Measurements from ENCODE around the gene ANKH. TPM values are rescaled to one million over a fixed set of nuclear protein-coding genes. Genes with fewer than 3 reads are reported as not detected.

ANKH gene
- total RNA-seq, 1 donor from 2014 or later = 29.9 TPM

DNA sequence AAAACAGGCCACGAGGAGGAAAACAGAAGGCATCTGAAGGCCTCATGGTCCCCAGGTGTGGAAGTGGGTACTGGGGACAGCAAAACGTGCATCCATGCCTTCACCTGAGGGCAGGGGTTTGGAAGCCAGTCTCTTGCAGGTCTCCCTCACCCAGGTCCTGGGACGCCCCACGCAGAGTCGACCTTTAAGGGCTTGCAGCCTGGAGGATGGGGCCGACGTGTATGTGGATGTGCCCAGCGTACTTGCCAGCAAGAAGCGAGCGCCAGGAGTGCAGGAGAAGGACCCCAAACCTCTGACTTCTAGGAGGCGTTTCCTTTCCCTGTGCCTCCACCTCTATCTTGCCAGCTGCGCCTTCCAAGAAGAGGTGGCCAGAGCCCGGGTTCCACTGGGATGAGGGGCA is 141.1 kb downstream of the ANKH start:
- Mint-ChIP-seq H3K9me3 (ENCODE audit: low read depth) (no peaks in the 10 kb centered on the region), H3K36me3 (ENCODE audit: insufficient read depth) (peaks cover 2% of the 10 kb centered on the region), H3K4me1 (ENCODE audit: low read depth) (peaks cover 15% of the 10 kb centered on the region), H3K27ac (no peak overlapping the region), H3K4me3 (ENCODE audit: low read depth) (no peak overlapping the region), H3K27me3 (no peaks in the 10 kb centered on the region)
- TF ChIP-seq, protein P1, sequence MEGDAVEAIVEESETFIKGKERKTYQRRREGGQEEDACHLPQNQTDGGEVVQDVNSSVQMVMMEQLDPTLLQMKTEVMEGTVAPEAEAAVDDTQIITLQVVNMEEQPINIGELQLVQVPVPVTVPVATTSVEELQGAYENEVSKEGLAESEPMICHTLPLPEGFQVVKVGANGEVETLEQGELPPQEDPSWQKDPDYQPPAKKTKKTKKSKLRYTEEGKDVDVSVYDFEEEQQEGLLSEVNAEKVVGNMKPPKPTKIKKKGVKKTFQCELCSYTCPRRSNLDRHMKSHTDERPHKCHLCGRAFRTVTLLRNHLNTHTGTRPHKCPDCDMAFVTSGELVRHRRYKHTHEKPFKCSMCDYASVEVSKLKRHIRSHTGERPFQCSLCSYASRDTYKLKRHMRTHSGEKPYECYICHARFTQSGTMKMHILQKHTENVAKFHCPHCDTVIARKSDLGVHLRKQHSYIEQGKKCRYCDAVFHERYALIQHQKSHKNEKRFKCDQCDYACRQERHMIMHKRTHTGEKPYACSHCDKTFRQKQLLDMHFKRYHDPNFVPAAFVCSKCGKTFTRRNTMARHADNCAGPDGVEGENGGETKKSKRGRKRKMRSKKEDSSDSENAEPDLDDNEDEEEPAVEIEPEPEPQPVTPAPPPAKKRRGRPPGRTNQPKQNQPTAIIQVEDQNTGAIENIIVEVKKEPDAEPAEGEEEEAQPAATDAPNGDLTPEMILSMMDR (IDR thresholded peaks at IDR 0.05; ENCODE audit: unreplicated experiment) = no peak
- no peak for DNase-seq (ENCODE audit: low spot score, unreplicated experiment)

DNA sequence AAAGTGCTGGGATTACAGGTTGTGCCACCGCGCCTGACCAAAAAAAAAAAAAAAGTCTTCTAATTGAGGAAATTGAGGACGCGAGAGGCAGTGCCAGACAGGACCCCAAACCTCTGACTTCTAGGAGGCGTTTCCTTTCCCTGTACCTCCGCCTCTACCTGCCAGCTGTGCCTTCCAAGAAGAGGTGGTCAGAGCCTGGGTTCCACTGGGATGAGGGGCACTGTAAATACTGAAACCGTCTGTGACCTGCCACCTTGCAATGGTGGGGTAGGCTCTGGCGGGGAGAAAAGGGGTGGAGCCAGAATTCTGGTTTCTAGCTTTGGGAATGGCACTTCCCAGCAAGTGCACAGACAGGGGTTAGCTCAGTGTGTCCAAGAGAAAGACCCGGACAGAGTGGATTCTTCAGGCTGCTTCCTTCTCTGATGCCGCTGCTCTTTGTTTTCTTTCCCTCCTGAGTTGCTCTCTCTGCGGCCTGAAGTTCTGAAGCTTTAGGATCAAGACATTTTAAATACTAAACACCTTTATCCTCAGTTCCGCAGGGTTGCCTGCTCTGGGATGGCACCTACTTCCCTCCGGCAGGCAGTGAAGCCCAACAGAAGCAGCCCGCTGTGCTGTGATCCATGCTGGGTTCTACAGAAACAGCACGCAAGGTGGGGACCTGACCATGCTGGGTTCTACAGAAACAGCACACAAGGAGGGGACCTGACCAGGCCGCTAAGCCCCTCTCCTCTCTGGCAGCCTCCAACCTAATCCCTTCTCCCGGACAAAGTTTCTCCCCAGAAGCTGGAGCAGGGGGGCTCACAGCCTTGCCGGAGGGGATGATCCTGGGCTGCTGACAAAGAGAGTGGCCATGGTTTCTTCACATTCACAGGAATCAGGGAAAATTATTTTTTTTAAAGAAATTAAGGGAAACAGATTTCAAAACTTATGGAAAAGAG is 141.9 kb downstream of the ANKH start:
- Mint-ChIP-seq H3K27ac (no peak overlapping the region), H3K9me3 (ENCODE audit: low read depth) (no peaks in the 10 kb centered on the region), H3K4me3 (ENCODE audit: low read depth) (no peak overlapping the region), H3K36me3 (ENCODE audit: insufficient read depth) (peaks cover 2% of the 10 kb centered on the region), H3K4me1 (ENCODE audit: low read depth) (peaks cover 15% of the 10 kb centered on the region), H3K27me3 (no peaks in the 10 kb centered on the region)
- DNase-seq (ENCODE audit: low spot score, unreplicated experiment) = no peak
- TF ChIP-seq, protein P1 (IDR thresholded peaks at IDR 0.05; ENCODE audit: unreplicated experiment) = no peak

DNA sequence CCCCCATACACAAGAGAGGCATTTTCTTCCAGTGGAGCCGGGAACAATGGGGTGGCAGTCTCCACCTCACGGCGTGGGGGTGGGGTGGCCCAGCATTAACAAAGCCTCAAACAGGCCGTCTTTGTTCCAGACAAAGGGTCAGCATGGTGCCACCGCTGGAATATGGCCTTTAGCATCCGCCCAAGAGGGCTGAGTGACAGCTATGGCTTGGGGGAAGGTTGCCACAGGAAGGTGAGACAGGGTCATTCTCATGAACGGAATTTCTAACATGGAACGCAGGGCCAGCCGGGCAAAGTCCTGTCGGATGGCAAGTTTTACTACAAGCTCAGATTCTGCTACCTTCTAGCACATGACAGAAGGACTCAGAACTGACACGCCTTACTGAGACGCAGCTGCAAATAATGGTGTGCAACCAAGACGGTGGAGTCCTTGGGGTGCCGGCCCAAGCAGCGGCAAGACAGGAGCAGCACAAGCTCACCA is 143.1 kb downstream of the ANKH start:
- H3K27me3 Mint-ChIP-seq = no peaks in the 10 kb centered on the region
- no peaks in the 10 kb centered on the region for H3K36me3 Mint-ChIP-seq (ENCODE audit: insufficient read depth)
- peaks cover 15% of the 10 kb centered on the region for H3K4me1 Mint-ChIP-seq (ENCODE audit: low read depth)
- no peak overlapping the region for H3K4me3 Mint-ChIP-seq (ENCODE audit: low read depth)
- TF ChIP-seq, protein P1 (IDR thresholded peaks at IDR 0.05; ENCODE audit: unreplicated experiment) = no peak
- no peak for DNase-seq (ENCODE audit: low spot score, unreplicated experiment)
- no peaks in the 10 kb centered on the region for H3K9me3 Mint-ChIP-seq (ENCODE audit: low read depth)
- peak overlapping the region; percentile 77 for H3K27ac Mint-ChIP-seq

DNA sequence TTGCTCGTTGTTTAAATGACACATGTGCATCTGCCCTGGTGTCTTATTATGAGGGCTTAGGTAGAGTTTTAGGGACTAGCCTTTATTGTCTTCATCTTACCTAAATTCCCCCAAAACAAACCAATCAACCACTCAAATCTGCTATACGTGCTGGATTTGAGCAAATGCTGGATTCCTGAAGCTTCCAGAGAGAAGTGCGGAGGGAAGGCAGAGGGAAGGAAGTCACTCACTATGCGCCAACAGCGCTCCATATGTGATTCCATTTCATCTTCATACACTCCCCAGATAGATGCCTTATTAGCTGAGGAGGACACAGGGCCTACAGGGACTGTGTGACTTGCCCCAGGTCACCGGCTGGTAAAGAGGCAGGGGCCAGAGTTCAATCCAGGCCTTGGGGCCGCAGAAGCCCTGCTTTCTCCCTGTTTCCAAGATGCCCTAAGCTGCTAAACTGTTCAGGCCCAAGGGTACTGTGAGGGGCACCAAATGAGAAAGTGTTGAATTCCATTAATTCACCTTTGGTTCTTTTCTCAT is 143.6 kb downstream of the ANKH start:
- H3K4me3 Mint-ChIP-seq (ENCODE audit: low read depth) = no peak overlapping the region
- H3K27ac Mint-ChIP-seq = peak overlapping the region; percentile 77
- peaks cover 15% of the 10 kb centered on the region for H3K4me1 Mint-ChIP-seq (ENCODE audit: low read depth)
- no peak for DNase-seq (ENCODE audit: low spot score, unreplicated experiment)
- no peaks in the 10 kb centered on the region for H3K36me3 Mint-ChIP-seq (ENCODE audit: insufficient read depth)
- H3K9me3 Mint-ChIP-seq (ENCODE audit: low read depth) = no peaks in the 10 kb centered on the region
- no peaks in the 10 kb centered on the region for H3K27me3 Mint-ChIP-seq
- TF ChIP-seq, protein P1 (IDR thresholded peaks at IDR 0.05; ENCODE audit: unreplicated experiment) = no peak

DNA sequence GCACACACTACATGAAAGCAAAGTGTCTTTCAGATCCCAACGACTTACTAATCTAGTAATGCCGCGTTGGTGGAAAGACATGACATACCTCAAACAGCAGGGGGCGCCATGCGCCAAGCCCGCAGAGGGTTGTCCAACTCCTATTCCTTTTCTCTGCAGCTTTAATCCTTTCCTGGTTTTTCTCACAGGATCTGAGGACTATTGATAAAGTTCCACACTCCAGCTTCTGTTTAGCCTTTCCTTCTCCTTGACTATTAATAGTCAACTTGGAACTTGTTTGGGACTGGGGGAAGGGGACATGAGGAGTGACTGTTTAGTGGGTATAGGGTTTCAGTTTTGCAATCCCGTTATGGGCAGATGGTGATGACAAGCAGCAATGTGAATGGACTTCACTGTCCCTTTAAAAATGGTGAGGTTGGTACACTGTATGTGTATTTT is 144.1 kb downstream of the ANKH start:
- Mint-ChIP-seq H3K4me1 (ENCODE audit: low read depth) (peaks cover 15% of the 10 kb centered on the region), H3K36me3 (ENCODE audit: insufficient read depth) (peaks cover 2% of the 10 kb centered on the region), H3K27me3 (no peaks in the 10 kb centered on the region), H3K9me3 (ENCODE audit: low read depth) (no peaks in the 10 kb centered on the region), H3K4me3 (ENCODE audit: low read depth) (no peak overlapping the region), H3K27ac (no peak overlapping the region)
- TF ChIP-seq, protein P1 (IDR thresholded peaks at IDR 0.05; ENCODE audit: unreplicated experiment) = peak; percentile 98
- DNase-seq (ENCODE audit: low spot score, unreplicated experiment) = peak; percentile 70

Measured in progenitor cell of endocrine pancreas (in vitro differentiated cells).